SHP77 (cell line): ENCODE data around the gene SPRR1B.
"Not testable (repeated sequence)": the region's sequence is repeated elsewhere in the genome, so short reads cannot be mapped to it uniquely, and the experiment has no call there.

Experiments
- DNase-seq, 2 experiments: peaks; one replicate each; lab custom pipeline; 2025; lab: John Stamatoyannopoulos, UW

SPRR1B gene, protein sequence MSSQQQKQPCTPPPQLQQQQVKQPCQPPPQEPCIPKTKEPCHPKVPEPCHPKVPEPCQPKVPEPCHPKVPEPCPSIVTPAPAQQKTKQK

GRCh38 chr1:153030895-153031294, at the start of gene SPRR1B:
Gene SPRR1B, plus strand, starts transcription at chr1:153031203. Its CDS starts 1,143 bp downstream, at chr1:153032346.
- no peak for DNase-seq

DNA sequence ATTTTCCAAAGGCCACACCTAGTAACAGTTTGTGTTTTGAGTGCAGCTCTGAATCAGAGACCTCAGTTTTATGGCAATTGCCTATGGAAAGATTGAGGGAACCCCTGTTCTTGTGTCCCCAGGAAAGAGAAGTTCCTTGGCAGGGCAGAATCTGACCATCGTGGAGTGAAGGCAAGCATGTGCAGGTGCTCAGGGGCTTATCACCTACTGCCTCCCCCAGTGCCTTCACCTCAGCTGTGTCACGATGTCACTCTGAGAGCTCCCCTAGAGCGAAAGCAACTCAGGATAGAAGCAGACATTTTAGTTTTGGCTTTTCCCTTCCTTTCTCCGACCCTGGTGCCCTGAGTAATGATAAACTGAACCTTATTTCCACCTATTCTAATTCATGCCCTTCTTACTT, 48.9 kb upstream of the SPRR1B start:
- no peak for DNase-seq

DNA sequence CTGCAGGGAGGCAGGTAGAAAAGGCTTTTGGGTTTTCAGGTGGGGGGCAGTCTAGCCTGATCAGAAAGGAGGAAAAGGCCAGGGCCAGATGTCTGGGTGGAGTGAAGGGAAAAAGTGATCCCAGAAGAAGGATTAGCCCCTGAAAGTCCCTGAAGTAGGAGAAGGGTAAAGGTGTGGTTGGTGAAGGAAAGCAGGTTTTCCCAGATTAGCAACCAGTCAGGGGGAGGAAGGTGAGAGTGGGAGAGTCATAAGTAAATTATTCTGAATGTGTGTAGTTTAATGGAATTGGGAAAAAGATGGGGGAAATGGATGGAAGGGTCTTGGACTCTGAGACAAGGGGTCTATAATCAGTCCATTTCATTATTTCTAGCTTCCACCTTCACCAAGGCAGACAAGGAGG, 47.8 kb upstream of the SPRR1B start:
- DNase-seq = no peak

DNA sequence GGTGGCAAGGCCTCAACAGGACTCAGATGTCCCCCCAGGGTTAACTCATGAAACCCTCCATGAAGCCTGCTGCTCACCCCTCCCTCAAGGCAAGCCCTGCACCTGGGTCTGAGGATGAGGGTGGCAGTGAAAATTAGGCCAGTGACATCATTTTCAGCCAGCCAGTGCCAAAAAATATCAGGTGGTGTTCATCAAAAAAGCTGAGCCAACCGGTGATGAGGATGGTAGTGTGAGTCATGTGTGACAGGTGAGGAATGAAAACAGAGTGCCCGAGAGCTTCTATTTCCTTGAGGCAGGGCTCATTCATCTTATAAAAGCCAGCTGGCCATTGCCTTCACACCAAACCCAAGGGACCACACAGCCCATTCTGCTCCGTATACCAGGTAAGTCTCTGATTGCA, 47.3 kb upstream of the SPRR1B start, which contains the start of gene SPRR1A:
Gene SPRR1A (plus strand): TSS at position 339 of the 400 bp plus-strand sequence. CDS start 1,150 bp downstream, outside the sequence.
- peak; percentile 14 to 21 for DNase-seq

DNA sequence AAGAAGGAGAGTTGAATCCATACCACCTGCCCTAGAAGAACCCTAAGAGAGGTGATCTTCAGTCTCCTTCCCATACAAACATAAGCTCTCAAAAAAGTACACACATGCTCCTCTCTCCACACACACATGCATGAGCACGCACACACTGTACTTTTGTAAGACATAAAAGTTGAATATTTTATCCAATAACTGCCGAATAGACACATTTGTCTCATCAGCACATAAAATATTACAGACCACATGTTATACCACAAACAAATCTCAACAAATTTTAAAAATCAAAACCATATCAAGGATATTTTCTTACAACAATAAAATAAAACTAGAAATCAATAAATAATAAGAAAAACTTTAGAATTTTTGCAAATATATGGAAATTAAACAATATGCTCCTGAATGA, 44.4 kb upstream of the SPRR1B start:
- DNase-seq = no peak

GRCh38 chr1:152993186-152993585, 37.8 kb upstream of the SPRR1B start:
- no peak for DNase-seq

- DNase-seq = no peak
Measured at GRCh38 chr1:152995842-152996241, 35.2 kb upstream of the SPRR1B start.

DNA sequence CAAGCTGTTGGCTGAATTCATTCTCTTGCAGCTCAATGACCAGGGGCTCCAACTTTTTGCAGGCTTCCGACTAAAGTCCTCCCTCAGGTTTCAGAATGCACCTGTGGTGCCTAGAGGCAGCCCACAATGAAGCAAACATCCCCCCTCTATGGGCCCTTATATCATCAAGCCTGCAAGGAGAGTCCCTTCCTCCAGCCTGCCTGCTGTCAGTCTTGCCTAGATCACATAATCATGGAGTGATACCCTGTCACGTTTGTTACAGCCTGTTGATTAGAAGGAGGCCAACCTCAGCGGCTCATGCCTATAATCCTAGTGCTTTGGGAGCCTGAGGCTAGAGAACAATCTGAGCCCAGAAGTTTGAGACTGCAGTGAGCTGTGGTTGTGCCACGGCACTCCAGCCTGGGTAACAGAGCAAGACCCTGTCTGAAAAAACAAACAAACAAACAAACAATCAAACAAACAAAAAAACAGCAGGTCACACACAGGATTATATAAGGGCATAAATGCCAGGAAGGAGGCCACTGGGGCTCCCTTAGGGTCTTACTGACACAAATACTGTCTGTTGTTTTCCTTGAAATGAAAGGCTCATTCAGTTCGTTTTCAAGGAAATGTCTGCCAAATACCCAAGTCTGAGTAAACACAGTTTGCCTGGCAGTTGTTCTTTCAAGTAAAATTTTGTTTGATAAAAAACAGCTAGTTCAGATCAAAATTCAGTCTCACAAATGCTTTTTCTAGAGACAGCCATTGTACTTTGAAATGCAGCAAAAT, 34.2 kb upstream of the SPRR1B start:
- no peak for DNase-seq

DNA sequence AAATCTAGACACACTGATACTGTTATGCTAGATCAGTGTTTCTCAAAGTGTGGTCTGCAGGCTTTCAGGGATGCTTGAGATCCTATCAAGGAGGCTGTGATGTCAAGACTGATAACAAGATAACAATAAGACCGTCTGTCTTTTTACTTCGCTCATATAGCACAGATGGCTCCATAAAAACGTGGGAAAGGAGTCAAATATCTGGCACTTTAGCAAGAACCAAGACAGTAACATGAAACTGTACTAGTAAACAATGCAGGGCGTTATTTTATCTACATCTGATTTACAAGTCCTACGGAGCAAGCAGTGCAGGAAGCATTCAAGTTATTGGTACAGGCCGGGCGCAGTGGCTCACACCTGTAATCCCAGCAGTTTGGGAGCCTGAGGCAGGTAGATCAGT, 33.1 kb upstream of the SPRR1B start:
- no peak for DNase-seq

DNA sequence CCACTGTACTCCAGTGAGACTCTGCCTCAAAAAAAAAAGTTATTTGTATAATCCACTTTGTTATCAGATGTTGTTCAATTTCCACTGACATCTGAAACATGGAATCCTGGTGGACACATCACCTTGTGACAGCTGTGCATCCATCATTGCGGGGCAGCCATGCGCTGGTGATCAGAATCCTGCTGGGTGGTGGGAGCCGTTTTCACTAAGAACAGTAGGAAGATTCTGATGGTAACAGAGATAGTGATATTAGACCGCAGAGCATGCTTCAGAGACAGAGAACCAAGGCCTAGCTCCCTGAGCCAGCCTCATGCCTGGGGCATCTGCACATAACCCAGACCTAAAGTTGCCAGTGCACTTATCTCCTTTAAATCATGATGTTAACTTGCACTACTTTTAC, 32.5 kb upstream of the SPRR1B start:
- no peak for DNase-seq

GRCh38 chr1:152999818-153000217, 31.2 kb upstream of the SPRR1B start:
- DNase-seq = no peak

DNA sequence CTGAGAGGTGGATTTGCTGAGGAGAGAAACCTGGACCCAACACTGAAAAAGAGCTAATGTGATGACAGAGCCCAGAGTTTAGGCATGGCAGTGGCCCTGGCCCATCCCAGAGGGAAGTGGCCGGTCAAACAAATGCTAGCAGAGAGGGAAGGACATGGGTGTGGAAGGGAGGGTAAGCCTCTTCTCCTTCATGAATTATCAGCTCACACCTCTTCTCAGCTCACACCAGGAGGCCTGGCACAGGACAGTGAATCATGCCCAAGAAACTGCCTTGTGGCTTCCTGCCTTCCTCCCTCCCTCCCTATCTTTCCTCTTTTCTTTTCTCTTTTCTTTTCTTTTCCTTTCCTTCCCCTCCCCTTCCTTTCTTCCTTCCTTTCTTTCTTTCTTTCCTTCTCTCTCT, 30.7 kb upstream of the SPRR1B start:
- DNase-seq = no peak

DNA sequence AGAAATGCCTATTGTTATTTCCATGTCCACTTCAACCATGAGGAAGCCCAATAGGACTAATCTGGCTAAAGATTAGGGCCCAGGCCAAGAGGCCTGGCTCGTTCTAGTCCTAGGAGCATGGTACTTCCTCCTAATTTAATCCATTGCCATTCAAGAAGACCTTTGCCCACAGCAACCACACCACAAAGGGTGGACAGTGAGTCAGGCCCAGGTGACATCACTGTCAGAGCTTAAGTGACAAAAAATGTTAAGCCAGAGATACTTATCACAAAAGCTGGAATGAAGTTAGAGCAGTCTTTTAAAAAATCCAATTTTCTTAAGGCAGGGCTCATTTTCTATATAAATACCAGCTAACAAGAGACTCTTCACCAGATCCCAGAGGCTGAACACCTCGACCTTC, 29.6 kb upstream of the SPRR1B start, which contains the start of gene SPRR3:
Gene SPRR3 (plus strand): TSS at position 368 of the 400 bp plus-strand sequence. CDS start 1,272 bp downstream, outside the sequence.
- DNase-seq = no peak

DNA sequence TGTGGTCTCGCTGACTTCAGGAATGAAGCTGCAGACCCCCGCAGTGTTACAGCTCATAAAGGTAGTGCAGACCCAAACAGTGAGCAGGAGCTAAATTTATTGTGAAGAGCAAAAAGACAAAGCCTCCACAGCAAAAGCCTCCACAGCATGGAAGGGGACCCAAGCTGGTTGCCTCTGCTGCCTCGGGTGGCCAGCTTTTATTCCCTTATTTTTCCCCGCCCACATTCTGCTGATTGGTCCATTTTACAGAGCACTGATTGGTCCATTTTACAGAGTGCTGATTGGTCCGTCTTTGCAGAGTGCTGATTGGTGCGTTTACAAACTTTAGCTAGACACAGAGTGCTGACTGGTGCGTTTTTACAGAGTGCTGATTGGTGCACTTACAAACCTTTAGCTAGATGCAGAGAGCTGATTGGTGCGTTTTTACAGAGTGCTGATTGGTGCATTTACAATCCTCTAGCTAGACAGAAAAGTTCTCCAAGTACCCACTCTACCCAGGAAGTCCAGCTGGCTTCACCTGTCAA, 19.7 kb upstream of the SPRR1B start:
- DNase-seq = not testable (repeated sequence)

GRCh38 chr1:153021829-153022228, 9.2 kb upstream of the SPRR1B start:
- DNase-seq = not testable (repeated sequence)

DNA sequence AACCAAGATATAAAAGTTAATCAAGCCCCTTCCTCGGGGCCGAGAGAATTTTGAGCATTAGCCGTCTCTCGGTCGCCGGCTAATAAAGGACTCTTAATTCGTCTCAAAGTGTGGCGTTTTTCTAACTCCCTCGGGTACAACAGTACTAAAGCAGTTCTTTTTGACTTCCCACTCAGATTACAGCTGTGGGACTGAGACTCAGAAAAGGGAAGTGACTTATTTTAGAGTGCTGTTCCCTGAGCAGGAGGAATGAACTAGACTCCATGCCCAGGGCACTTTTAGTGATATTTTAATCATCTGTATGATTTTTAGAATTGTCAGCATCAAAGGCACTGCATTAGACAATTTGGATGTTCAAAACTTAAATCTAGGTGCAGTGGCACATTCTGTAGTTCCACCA, 8.7 kb upstream of the SPRR1B start:
- DNase-seq = not testable (repeated sequence)

GRCh38 chr1:153023109-153023508, 7.9 kb upstream of the SPRR1B start:
- no peak for DNase-seq

DNA sequence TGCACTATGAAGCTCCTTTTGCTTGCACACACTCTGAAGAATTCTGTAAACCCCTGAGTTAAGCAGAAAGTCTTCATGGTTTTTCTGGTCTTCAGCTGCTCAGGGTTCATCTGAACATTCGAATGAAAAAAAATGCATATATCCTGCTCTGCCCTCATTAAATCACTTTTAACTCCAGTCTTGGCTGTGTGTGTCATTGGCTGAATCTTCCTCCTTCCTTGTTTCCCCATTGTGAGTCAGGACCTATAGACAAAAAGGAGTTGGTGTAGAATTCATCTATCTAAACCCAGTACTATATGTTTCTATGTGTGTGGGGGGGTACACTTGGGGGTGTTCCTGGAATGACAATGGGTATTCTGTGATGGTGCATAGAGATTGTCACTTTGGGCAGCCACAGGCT, 6.6 kb upstream of the SPRR1B start:
- no peak for DNase-seq

GRCh38 chr1:153025797-153026196, 5.2 kb upstream of the SPRR1B start:
- no peak for DNase-seq

- no peak for DNase-seq
Measured at GRCh38 chr1:153028766-153029165, 2.2 kb upstream of the SPRR1B start.

DNA sequence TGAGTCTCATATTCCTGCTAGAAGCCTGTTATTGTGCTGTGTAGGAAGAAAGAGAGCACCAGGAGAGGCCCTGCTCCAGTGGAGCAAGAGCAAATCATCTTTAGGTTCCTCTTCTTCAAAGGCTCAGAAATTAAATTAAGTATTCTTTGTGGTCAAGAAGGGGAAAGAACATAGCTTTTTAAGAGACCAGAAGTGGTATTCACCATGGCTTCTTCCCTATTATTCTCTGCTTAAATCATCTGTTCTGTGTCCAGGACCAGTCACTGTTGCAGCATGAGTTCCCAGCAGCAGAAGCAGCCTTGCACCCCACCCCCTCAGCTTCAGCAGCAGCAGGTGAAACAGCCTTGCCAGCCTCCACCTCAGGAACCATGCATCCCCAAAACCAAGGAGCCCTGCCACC, 1.1 kb downstream of the SPRR1B start:
- DNase-seq = no peak

DNA sequence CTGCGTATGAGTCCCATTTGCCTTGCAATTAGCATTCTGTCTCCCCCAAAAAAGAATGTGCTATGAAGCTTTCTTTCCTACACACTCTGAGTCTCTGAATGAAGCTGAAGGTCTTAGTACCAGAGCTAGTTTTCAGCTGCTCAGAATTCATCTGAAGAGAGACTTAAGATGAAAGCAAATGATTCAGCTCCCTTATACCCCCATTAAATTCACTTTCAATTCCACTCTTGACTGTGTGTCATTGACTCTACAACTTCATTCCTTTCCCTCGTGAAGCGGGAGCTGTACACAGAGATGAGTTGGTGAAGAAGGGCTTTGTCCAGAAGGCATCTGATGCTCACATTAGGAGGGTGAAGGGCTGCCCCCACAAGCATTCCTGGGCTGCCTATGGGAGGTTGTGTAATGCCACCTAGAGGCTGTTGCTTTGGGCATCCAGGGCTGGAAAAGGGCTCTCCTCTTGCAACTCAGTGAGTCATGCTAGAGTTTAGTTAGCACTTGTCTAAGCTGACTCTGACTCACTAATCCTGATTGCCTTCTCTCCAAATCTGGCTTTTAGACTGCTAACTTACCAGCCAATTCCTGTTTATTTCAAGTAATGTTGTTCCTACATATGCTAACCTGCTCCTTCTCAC, 1.8 kb downstream of the SPRR1B start:
- DNase-seq = peak in 1 of 2 experiments; percentile 25

- DNase-seq = no peak
Measured at GRCh38 chr1:153035211-153035610, 4.2 kb downstream of the SPRR1B start.
